HEK293 (cell line): ENCODE data around the gene AKAP1.

Source experiments
- CTCF ChIA-PET: fragments of 350-600 bp; formaldehyde crosslinking; extraction: SDS; loops from one replicate; lab custom pipeline; 2021; ENCODE audit warnings: antibody characterized with exemption; lab: Yijun Ruan, JAX
- POLR2A ChIA-PET: fragments of 300-600 bp; formaldehyde crosslinking; extraction: SDS; loops from one replicate; lab custom pipeline; 2020; ENCODE audit warnings: antibody characterized with exemption, inconsistent platforms; lab: Yijun Ruan, JAX
- H3K27ac ChIP-seq: fragments of 200-500 bp; sonication (Bioruptor generic); 2 replicates; pipeline ENCODE4 v1.5.1; 2014; ENCODE audit warnings: low read depth, low read length, control low read depth, inconsistent platforms; ENCODE audit errors: extremely low read depth
- H3K36me3 ChIP-seq, 2 experiments: fragments of 200-500 bp in 1 of 2; sonication (Bioruptor generic) in 1 of 2; 1 replicate in 1 of 2; 2 replicates in 1 of 2; pipeline ENCODE4 v1.5.1; 2014 to 2017; ENCODE audit warnings: inconsistent platforms in 2 of 2, low read length in 2 of 2; ENCODE audit not compliant: control insufficient read depth in 2 of 2, insufficient read depth in 1 of 2
- H3K4me1 ChIP-seq: fragments of 200-500 bp; sonication (Bioruptor generic); 2 replicates; pipeline ENCODE4 v1.5.1; 2014; ENCODE audit warnings: mild to moderate bottlenecking, low read length, inconsistent platforms; ENCODE audit not compliant: control insufficient read depth, insufficient read depth
- H3K4me3 ChIP-seq: 2 replicates; pipeline ENCODE4 v1.5.1; 2011; ENCODE audit warnings: low read depth, mild to moderate bottlenecking, control low read depth, low read length, moderate library complexity
- H3K9me3 ChIP-seq: fragments of 200-500 bp; sonication (Bioruptor generic); 2 replicates; pipeline ENCODE4 v1.5.1; 2014; ENCODE audit warnings: low read depth, low read length, inconsistent platforms; ENCODE audit not compliant: control insufficient read depth, insufficient read depth
- KLF10 ChIP-seq: fragments of 450-650 bp; IDR thresholded peaks from 2 replicates; pipeline ENCODE4 v1.5.1; 2018; ENCODE audit warnings: missing biosample characterization, mild to moderate bottlenecking, missing genetic modification characterization
- KLF16 ChIP-seq: fragments of 450-650 bp; formaldehyde crosslinking; IDR thresholded peaks from 2 replicates; pipeline ENCODE4 v1.5.1; 2017; ENCODE audit warnings: missing biosample characterization, missing genetic modification characterization
- KLF9 ChIP-seq: fragments of 450-650 bp; formaldehyde crosslinking; IDR thresholded peaks from 2 replicates; pipeline ENCODE4 v1.5.1; 2016; ENCODE audit warnings: missing biosample characterization, missing genetic modification characterization, low read depth
- PRDM1 ChIP-seq: fragments of 450-650 bp; formaldehyde crosslinking; IDR thresholded peaks from 2 replicates; pipeline ENCODE4; 2016; ENCODE audit warnings: missing biosample characterization, missing genetic modification characterization
- SETDB1 ChIP-seq: IDR thresholded peaks from one replicate; pipeline ENCODE4 v1.6.1; 2017; ENCODE audit warnings: mild to moderate bottlenecking, low read length, moderate library complexity, mixed read lengths; ENCODE audit not compliant: insufficient read length
- SP7 ChIP-seq: fragments of 450-650 bp; formaldehyde crosslinking; IDR thresholded peaks from 2 replicates; pipeline ENCODE4 v1.5.1; 2016; ENCODE audit warnings: missing biosample characterization, missing genetic modification characterization
- WT1 ChIP-seq: fragments of 450-650 bp; formaldehyde crosslinking; IDR thresholded peaks from 2 replicates; pipeline ENCODE4 v1.5.1; 2016; ENCODE audit warnings: missing biosample characterization, missing genetic modification characterization
- YY1 ChIP-seq: fragments of 450-650 bp; formaldehyde crosslinking; IDR thresholded peaks from 2 replicates; pipeline ENCODE4 v1.5.1; 2018; ENCODE audit warnings: missing biosample characterization, missing genetic modification characterization
- ZBTB48 ChIP-seq: fragments of 450-650 bp; formaldehyde crosslinking; IDR thresholded peaks from 2 replicates; pipeline ENCODE4 v1.5.1; 2016; ENCODE audit warnings: missing biosample characterization, missing genetic modification characterization
- ZBTB8A ChIP-seq: fragments of 450-650 bp; formaldehyde crosslinking; IDR thresholded peaks from 2 replicates; pipeline ENCODE4 v1.5.1; 2016; ENCODE audit warnings: missing biosample characterization, missing genetic modification characterization
- ZFP37 ChIP-seq: fragments of 450-650 bp; formaldehyde crosslinking; IDR thresholded peaks from 2 replicates; pipeline ENCODE4 v1.5.1; 2016; ENCODE audit warnings: missing biosample characterization, missing genetic modification characterization
- ZIC2 ChIP-seq: fragments of 450-650 bp; formaldehyde crosslinking; IDR thresholded peaks from 2 replicates; pipeline ENCODE4 v1.5.1; 2016; ENCODE audit warnings: missing biosample characterization, missing genetic modification characterization
- ZNF121 ChIP-seq: fragments of 450-650 bp; formaldehyde crosslinking; IDR thresholded peaks from 2 replicates; pipeline ENCODE4 v1.5.1; 2016; ENCODE audit warnings: missing biosample characterization, missing genetic modification characterization
- ZNF404 ChIP-seq: fragments of 450-650 bp; formaldehyde crosslinking; IDR thresholded peaks from 2 replicates; pipeline ENCODE4 v1.5.1; 2017; ENCODE audit warnings: missing biosample characterization, missing genetic modification characterization
- ZNF501 ChIP-seq: fragments of 450-650 bp; formaldehyde crosslinking; IDR thresholded peaks from 2 replicates; pipeline ENCODE4 v1.5.1; 2016; ENCODE audit warnings: missing biosample characterization, missing genetic modification characterization
- ZNF510 ChIP-seq: fragments of 450-650 bp; formaldehyde crosslinking; IDR thresholded peaks from 2 replicates; pipeline ENCODE4 v1.5.1; 2018; ENCODE audit warnings: mild to moderate bottlenecking, missing genetic modification characterization, missing biosample characterization; ENCODE audit not compliant: insufficient replicate concordance
- ZNF76 ChIP-seq: fragments of 450-650 bp; formaldehyde crosslinking; IDR thresholded peaks from 2 replicates; pipeline ENCODE4; 2016; ENCODE audit warnings: low read depth, missing biosample characterization, missing genetic modification characterization, borderline replicate concordance
- ZNF768 ChIP-seq: fragments of 450-650 bp; formaldehyde crosslinking; IDR thresholded peaks from 2 replicates; pipeline ENCODE4 v1.5.1; 2018; ENCODE audit warnings: missing biosample characterization, mild to moderate bottlenecking, missing genetic modification characterization
- ZSCAN30 ChIP-seq: fragments of 450-650 bp; IDR thresholded peaks from 2 replicates; pipeline ENCODE4 v1.5.1; 2018; ENCODE audit warnings: missing biosample characterization, mild to moderate bottlenecking, missing genetic modification characterization, moderate library complexity
- ZXDB ChIP-seq: fragments of 450-650 bp; formaldehyde crosslinking; IDR thresholded peaks from 2 replicates; pipeline ENCODE4 v1.5.1; 2016; ENCODE audit warnings: missing biosample characterization, missing genetic modification characterization
- TF ChIP-seq, protein P1 (sequence below): fragments of 450-650 bp; formaldehyde crosslinking; IDR thresholded peaks from 2 replicates; pipeline ENCODE4 v1.5.1; 2017; ENCODE audit warnings: missing biosample characterization, mild to moderate bottlenecking, missing genetic modification characterization, moderate library complexity
- TF ChIP-seq, protein P2 (sequence below): fragments of 450-650 bp; formaldehyde crosslinking; optimal IDR thresholded peaks from 2 replicates; pipeline ENCODE3; 2016; ENCODE audit warnings: missing biosample characterization, mild to moderate bottlenecking, missing genetic modification characterization
- TF ChIP-seq, protein P3 (sequence below): fragments of 450-650 bp; formaldehyde crosslinking; IDR thresholded peaks from 2 replicates; pipeline ENCODE4 v1.5.1; 2016; ENCODE audit warnings: missing biosample characterization, missing genetic modification characterization
- TF ChIP-seq, protein P4 (sequence below): fragments of 450-650 bp; formaldehyde crosslinking; IDR thresholded peaks from 2 replicates; pipeline ENCODE4 v1.5.1; 2017; ENCODE audit warnings: missing biosample characterization, missing genetic modification characterization
- TF ChIP-seq, protein P5 (sequence below): fragments of 450-650 bp; formaldehyde crosslinking; conservative IDR thresholded peaks from 2 replicates; pipeline ENCODE4 v1.5.1; 2016; ENCODE audit warnings: low read depth, missing biosample characterization, missing genetic modification characterization

AKAP1 gene

DNA sequence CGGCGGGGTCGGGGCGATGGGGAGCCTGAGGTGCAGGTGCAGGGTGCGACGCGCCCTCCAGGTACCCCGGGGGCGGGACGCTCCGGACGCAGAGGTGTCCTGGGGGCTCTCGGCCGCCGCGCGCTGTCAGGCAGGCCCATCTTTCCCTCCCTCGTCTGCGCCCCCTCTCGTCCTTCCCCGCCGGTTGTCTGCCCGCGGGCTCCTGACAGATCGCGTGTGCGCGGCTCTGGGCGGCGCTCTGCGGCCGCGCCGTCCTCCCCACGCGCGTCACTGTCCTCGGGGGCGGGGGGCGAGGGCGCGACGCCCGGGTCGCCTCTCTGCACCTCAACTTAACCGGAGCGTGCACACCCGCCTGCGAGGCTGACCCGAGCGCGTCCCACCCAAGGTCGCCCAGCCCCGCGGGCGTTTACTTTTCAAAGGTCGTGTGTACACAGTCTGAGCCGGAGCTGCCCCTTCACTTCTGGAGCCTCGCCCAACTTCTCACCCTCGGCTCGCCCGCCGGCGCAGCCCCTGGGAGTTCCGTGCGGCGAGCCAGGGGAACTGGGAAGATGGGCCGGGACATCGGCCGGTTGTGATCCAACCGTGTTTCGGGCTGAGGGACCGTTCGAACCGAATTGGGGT is 512 bp downstream of the AKAP1 start (continued):
- TF ChIP-seq, protein P1, sequence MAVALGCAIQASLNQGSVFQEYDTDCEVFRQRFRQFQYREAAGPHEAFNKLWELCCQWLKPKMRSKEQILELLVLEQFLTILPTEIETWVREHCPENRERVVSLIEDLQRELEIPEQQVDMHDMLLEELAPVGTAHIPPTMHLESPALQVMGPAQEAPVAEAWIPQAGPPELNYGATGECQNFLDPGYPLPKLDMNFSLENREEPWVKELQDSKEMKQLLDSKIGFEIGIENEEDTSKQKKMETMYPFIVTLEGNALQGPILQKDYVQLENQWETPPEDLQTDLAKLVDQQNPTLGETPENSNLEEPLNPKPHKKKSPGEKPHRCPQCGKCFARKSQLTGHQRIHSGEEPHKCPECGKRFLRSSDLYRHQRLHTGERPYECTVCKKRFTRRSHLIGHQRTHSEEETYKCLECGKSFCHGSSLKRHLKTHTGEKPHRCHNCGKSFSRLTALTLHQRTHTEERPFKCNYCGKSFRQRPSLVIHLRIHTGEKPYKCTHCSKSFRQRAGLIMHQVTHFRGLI (tag by site-specific recombination): peak; percentile 89
- TF ChIP-seq ZNF76 (tag by site-specific recombination): peak; percentile 78; the same call in 1 of the 2 replicates
- no peak; the same call in 1 of the 2 replicates for TF ChIP-seq ZXDB (tag by site-specific recombination)
- peak; percentile 18 for TF ChIP-seq KLF9 (tag by site-specific recombination)
- peak; percentile 85 for TF ChIP-seq ZBTB8A
- TF ChIP-seq, protein P2, sequence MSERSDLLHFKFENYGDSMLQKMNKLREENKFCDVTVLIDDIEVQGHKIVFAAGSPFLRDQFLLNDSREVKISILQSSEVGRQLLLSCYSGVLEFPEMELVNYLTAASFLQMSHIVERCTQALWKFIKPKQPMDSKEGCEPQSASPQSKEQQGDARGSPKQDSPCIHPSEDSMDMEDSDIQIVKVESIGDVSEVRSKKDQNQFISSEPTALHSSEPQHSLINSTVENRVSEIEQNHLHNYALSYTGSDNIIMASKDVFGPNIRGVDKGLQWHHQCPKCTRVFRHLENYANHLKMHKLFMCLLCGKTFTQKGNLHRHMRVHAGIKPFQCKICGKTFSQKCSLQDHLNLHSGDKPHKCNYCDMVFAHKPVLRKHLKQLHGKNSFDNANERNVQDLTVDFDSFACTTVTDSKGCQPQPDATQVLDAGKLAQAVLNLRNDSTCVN: peak; percentile 93
- TF ChIP-seq, protein P3, sequence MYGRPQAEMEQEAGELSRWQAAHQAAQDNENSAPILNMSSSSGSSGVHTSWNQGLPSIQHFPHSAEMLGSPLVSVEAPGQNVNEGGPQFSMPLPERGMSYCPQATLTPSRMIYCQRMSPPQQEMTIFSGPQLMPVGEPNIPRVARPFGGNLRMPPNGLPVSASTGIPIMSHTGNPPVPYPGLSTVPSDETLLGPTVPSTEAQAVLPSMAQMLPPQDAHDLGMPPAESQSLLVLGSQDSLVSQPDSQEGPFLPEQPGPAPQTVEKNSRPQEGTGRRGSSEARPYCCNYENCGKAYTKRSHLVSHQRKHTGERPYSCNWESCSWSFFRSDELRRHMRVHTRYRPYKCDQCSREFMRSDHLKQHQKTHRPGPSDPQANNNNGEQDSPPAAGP (tag by site-specific recombination): peak; percentile 57; the same call in 1 of the 2 replicates
- no peak for TF ChIP-seq SETDB1
- TF ChIP-seq KLF10: no peak; the same call in 1 of the 2 replicates
- TF ChIP-seq ZSCAN30 (tag by site-specific recombination): peak; percentile 50; the same call in 1 of the 2 replicates
- 0 out of 2 replicates have a peak, but pooled peaks have one; percentile 22 for TF ChIP-seq KLF16
- TF ChIP-seq ZFP37 (tag by site-specific recombination): no peak
- 0 out of 2 replicates have a peak, but pooled peaks have one; percentile 19 for TF ChIP-seq YY1 (tag by site-specific recombination)
- TF ChIP-seq ZNF501 (tag by site-specific recombination): no peak
- 0 out of 2 replicates have a peak, but pooled peaks have one; percentile 10 for TF ChIP-seq ZNF121 (tag by site-specific recombination)
- peak; percentile 44 for TF ChIP-seq SP7 (tag by site-specific recombination)
- TF ChIP-seq ZIC2 (tag by site-specific recombination): peak; percentile 60
- TF ChIP-seq WT1 (tag by site-specific recombination): peak; percentile 31; the same call in 1 of the 2 replicates
- TF ChIP-seq, all 188 proteins: peak for 30

DNA sequence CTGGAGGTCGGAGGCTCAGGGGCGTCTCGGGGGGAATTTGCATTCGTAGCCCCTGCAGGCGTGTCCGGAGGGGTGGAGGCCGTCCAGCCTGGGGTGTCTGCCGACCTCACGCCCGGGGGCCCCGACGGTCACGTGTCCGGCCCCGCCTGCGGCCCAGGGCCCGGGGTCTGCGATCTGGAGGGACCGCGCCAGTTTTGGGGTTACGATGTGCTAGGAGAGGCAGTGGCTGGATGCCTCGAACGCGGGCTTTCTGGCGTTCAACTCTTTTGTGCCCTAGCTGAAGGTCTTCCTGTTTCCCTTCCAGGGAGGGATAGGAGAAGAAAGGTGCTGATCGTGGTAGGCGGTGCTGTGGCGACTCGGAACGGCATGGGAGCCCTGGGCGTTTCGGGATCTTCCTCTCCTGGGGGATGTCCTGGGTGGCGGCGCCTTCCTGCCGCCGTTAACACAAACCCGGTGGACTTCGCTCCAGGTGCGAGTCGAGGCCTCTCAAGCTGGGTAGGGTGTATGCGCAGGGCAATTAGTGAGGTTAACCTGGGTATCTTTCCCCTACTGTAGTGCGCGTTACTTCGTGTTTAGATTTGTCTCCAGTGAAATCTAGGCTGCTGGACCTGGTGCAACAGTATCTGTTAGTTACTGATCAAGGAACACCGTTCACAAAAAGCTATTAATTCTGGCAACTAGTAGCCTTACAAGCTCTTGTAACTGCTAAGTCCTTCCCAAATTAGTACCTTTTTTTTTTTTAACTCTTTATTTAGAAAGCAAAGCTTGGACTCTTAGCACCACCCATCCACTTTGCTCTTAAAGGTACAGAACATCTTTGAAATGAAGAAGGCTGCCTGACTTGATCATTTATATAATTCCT is 1.3 kb downstream of the AKAP1 start:
- Histone ChIP-seq H3K36me3 (no peaks in the 10 kb centered on the region), H3K4me3 (peak overlapping the region; percentile 77), H3K9me3 (no peaks in the 10 kb centered on the region), H3K4me1 (peaks cover 12% of the 10 kb centered on the region), H3K27ac (peak overlapping the region; percentile 79)
- ChIA-PET CTCF (interaction anchor here (0.5 to 2.5 kb wide), 6 partner anchors 11 to 1097 kb away, joined by 3 to 9 read pairs (median 3); no protein-coding TSS in a partner anchor), POLR2A (interaction anchor here (0.6 to 2.1 kb wide), 6 partner anchors 12 to 172 kb away, joined by 3 to 7 read pairs (median 4); partner anchors contain the start of genes SCPEP1 and TRIM25)
- TF ChIP-seq ZNF510 (tag by site-specific recombination) (no peak), ZBTB48 (tag by site-specific recombination) (peak; percentile 84), ZBTB8A (peak; percentile 54; the same call in 1 of the 2 replicates), ZNF768 (no peak), PRDM1 (tag by site-specific recombination) (no peak), ZNF404 (tag by site-specific recombination) (no peak)
- TF ChIP-seq, protein P4, sequence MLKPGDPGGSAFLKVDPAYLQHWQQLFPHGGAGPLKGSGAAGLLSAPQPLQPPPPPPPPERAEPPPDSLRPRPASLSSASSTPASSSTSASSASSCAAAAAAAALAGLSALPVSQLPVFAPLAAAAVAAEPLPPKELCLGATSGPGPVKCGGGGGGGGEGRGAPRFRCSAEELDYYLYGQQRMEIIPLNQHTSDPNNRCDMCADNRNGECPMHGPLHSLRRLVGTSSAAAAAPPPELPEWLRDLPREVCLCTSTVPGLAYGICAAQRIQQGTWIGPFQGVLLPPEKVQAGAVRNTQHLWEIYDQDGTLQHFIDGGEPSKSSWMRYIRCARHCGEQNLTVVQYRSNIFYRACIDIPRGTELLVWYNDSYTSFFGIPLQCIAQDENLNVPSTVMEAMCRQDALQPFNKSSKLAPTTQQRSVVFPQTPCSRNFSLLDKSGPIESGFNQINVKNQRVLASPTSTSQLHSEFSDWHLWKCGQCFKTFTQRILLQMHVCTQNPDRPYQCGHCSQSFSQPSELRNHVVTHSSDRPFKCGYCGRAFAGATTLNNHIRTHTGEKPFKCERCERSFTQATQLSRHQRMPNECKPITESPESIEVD: no peak
- TF ChIP-seq, protein P5, sequence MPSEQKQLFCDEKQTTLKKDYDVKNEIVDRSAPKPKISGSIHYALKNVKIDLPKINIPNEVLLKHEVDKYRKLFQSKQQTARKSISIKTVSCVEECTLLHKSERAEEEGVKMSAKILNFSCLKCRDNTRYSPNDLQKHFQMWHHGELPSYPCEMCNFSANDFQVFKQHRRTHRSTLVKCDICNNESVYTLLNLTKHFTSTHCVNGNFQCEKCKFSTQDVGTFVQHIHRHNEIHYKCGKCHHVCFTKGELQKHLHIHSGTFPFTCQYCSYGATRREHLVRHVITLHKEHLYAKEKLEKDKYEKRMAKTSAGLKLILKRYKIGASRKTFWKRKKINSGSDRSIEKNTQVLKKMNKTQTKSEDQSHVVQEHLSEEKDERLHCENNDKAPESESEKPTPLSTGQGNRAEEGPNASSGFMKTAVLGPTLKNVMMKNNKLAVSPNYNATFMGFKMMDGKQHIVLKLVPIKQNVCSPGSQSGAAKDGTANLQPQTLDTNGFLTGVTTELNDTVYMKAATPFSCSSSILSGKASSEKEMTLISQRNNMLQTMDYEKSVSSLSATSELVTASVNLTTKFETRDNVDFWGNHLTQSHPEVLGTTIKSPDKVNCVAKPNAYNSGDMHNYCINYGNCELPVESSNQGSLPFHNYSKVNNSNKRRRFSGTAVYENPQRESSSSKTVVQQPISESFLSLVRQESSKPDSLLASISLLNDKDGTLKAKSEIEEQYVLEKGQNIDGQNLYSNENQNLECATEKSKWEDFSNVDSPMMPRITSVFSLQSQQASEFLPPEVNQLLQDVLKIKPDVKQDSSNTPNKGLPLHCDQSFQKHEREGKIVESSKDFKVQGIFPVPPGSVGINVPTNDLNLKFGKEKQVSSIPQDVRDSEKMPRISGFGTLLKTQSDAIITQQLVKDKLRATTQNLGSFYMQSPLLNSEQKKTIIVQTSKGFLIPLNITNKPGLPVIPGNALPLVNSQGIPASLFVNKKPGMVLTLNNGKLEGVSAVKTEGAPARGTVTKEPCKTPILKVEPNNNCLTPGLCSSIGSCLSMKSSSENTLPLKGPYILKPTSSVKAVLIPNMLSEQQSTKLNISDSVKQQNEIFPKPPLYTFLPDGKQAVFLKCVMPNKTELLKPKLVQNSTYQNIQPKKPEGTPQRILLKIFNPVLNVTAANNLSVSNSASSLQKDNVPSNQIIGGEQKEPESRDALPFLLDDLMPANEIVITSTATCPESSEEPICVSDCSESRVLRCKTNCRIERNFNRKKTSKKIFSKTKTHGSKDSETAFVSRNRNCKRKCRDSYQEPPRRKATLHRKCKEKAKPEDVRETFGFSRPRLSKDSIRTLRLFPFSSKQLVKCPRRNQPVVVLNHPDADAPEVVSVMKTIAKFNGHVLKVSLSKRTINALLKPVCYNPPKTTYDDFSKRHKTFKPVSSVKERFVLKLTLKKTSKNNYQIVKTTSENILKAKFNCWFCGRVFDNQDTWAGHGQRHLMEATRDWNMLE: no peak
